NOMO-1 treated with DMSO at 0.1 percent for 48 hours (cell line): ENCODE results near the gene MAP3K3.

Source experiments
- DNase-seq: peaks from one replicate; lab custom pipeline; 2025; ENCODE audit not compliant: unreplicated experiment; lab: John Stamatoyannopoulos, UW

Gene MAP3K3

GRCh38 chr17:63622574-63623390 is 565 bp downstream of the MAP3K3 start:
- DNase-seq: peak; percentile 55

GRCh38 chr17:63623786-63624530 is 1.7 kb downstream of the MAP3K3 start:
- peak; percentile 2 for DNase-seq

GRCh38 chr17:63624531-63624880 is 2.3 kb downstream of the MAP3K3 start:
- DNase-seq: peak; percentile 7

- peak; percentile 3 for DNase-seq
Measured at GRCh38 chr17:63626551-63627180, 4.4 kb downstream of the MAP3K3 start.

- no peak for DNase-seq
Measured at GRCh38 chr17:63629627-63630026, 7.4 kb downstream of the MAP3K3 start.

GRCh38 chr17:63631062-63631461 is 8.8 kb downstream of the MAP3K3 start:
- no peak for DNase-seq

- DNase-seq: no peak
Measured at GRCh38 chr17:63631626-63632025, 9.4 kb downstream of the MAP3K3 start.

- no peak for DNase-seq
Measured at GRCh38 chr17:63633742-63634141, 11.5 kb downstream of the MAP3K3 start.

GRCh38 chr17:63634163-63634562 is 11.9 kb downstream of the MAP3K3 start:
- no peak for DNase-seq

- DNase-seq: no peak
Measured at GRCh38 chr17:63634816-63635215, 12.6 kb downstream of the MAP3K3 start.

- no peak for DNase-seq
Measured at GRCh38 chr17:63635290-63635689, 13.1 kb downstream of the MAP3K3 start.

GRCh38 chr17:63635787-63636186 is 13.6 kb downstream of the MAP3K3 start:
- no peak for DNase-seq

GRCh38 chr17:63639125-63639524 is 16.9 kb downstream of the MAP3K3 start:
- no peak for DNase-seq

- DNase-seq: no peak
Measured at GRCh38 chr17:63640038-63640437, 17.8 kb downstream of the MAP3K3 start.

GRCh38 chr17:63641692-63642448 is 19.7 kb downstream of the MAP3K3 start:
- peak; percentile 95 for DNase-seq

- DNase-seq: peak; percentile 61
Measured at GRCh38 chr17:63644846-63645245, 22.6 kb downstream of the MAP3K3 start.

GRCh38 chr17:63645775-63646487 is 23.7 kb downstream of the MAP3K3 start:
- DNase-seq: no peak

GRCh38 chr17:63646488-63646806 is 24.2 kb downstream of the MAP3K3 start:
- DNase-seq: peak; percentile 92

GRCh38 chr17:63647065-63647725 is 25.0 kb downstream of the MAP3K3 start:
- DNase-seq: no peak

- DNase-seq: no peak
Measured at GRCh38 chr17:63647936-63648335, 25.7 kb downstream of the MAP3K3 start.
